ENCODE results near the gene RFTN1.
"Not testable (repeated sequence)": the region's sequence is repeated elsewhere in the genome, so short reads cannot be mapped to it uniquely, and the experiment has no call there.

Gene RFTN1

DNA sequence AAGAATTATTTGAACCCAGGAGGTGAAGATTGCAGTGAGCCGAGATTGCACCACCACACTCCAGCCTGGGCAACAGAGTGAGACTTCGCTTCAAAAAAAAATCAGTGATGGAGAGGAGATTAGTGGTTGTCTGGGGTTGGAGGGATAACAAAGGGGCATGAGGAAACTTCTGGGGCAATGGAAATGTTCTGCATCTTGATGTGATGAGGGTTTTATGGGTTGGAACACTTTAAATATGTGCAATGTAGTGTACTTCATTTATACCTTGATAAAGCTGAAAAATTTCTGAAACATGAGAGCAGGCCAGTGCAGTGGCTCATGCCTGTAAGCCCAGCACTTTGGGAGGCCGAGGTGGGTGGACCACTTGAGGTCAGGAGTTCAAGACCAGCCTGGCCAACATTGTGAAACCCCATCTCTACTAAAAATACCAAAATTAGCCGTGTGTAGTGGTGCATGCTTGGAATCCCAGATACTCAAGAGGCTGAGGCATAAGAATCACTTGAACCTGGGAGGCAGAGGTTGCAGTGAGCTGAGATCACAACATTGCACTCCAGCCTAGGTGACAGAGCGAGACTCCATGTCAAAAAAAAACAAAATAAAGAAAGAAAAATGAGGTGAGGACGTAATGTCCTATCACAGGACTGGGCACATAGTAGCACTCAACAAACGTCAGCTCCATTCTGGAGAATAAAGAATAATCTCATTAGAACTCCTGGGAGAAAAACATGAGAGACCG lies 24.0 kb downstream of the RFTN1 start:
- in situ Hi-C loops (cut with MboI; ENCODE audit: low sequenced_read_pairs), result not testable (repeated sequence)

- in situ Hi-C loops (cut with MboI; ENCODE audit: low sequenced_read_pairs), result no loop called here
Measured at GRCh38 chr3:16488637-16489036, 24.9 kb downstream of the RFTN1 start.

GRCh38 chr3:16487511-16488175 lies 25.9 kb downstream of the RFTN1 start:
- in situ Hi-C loops (cut with MboI; ENCODE audit: low sequenced_read_pairs), result no loop called here

GRCh38 chr3:16486951-16487480 lies 26.5 kb downstream of the RFTN1 start:
- in situ Hi-C loops (cut with MboI; ENCODE audit: low sequenced_read_pairs), result no loop called here

GRCh38 chr3:16486201-16486600 lies 27.3 kb downstream of the RFTN1 start:
- in situ Hi-C loops (cut with MboI; ENCODE audit: low sequenced_read_pairs), result no loop called here

- in situ Hi-C loops (cut with MboI; ENCODE audit: low sequenced_read_pairs), result no loop called here
Measured at GRCh38 chr3:16485395-16485992, 28.0 kb downstream of the RFTN1 start.

GRCh38 chr3:16484984-16485383 lies 28.5 kb downstream of the RFTN1 start:
- in situ Hi-C loops (cut with MboI; ENCODE audit: low sequenced_read_pairs), result no loop called here

DNA sequence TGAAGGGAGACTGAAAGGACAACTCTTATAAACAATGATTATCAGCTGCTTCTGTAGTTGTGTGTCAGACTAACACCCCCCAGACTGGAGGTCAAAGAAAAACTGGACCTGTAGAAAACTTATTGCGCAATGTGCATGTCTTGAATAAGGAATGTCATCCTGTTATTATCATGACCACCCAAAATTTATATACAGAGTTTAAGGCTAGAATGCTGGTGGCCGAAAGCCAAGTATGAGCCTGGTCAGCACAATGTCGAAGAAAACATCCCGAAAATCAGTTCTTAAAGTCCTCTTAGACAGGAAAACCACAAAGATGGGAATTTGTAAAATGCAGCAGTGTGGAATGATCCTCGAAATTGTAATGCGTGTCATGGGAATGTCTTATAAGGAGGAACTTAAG lies 29.3 kb downstream of the RFTN1 start:
- in situ Hi-C loops (cut with MboI; ENCODE audit: low sequenced_read_pairs), result no loop called here

DNA sequence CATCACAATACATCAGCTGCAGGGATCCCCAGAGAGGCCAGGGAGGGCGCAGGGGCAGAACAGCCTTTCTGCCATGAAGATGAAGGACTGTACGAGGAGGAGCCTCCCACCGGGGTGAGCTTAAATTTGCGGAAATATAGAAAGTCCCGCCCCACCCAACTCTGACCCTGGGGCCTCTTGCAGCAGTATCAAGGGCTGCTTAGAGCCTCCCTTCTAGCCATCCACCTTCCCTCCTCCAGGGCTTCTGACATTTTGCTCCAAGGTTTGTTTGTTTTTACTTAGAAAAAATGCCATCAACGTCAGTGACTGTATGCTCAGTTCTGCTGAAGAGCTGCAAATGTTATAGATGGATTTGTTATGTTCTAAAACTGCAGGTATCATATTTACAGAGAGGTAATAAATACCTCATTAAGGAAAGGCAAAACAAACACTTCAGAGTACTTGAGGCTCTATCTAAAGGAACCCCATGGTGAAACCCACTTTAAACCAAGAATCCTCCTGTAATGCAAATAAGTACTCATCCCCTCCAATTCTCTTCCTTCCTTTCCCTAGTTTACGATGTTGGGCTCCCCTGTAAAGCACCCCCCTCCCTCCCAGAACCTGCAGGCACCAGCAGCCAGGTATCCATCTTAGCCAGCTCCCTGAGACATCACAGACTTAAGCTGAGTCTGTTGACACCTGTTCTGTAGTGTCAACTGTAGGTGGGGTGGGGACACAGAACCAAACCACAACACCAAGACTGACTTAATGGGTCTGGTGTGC lies 30.5 kb downstream of the RFTN1 start:
- in situ Hi-C loops (cut with MboI; ENCODE audit: low sequenced_read_pairs), result no loop called here

DNA sequence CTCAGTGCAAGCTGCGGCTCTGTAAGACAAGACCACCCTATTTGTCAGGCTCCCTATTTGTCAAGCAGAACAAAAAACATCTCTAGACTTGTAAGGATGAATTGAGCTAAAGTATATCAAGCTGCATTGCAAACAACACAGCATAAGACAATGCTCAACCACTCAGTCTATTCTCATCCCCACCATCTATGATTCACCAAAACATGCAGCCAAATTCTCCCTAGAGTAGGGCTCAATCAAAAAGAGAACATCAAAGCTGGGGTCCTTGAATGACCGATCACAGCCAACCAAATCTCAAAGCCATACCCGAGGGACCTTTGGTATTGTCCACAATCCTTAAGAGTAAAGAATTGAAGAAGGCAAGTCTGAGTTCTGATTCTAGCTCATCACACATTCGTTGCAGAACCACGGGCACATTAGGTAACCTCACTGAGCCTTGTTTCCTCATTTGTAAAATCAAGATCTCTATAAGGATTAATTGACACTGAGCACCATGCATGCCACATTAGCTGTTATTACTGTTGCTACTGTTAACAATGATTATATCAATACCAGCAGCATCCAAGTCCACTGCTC lies 31.2 kb downstream of the RFTN1 start:
- in situ Hi-C loops (cut with MboI; ENCODE audit: low sequenced_read_pairs), result no loop called here

GRCh38 chr3:16481546-16481897 lies 32.0 kb downstream of the RFTN1 start:
- in situ Hi-C loops (cut with MboI; ENCODE audit: low sequenced_read_pairs), result no loop called here

GRCh38 chr3:16480861-16481545 lies 32.5 kb downstream of the RFTN1 start:
- in situ Hi-C loops (cut with MboI; ENCODE audit: low sequenced_read_pairs), result no loop called here

DNA sequence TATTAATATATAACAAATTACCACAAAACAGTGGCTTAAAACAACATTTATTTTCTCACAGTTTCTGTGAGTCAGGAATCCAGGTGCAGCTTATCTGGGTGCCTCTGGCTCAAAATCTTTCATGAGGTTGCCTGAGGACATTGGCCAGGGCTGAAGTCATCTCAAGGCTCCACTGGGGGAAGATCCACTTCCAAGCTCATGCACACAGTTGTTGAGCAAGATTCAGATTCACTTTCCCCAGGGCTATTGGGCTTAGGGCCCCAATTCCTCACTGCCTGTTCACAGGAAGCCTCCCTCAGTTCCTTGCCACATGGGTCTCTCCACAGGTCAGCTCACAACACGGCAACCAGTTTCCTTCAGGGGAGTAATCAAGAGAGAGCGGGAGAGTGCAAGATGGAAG lies 35.0 kb downstream of the RFTN1 start:
- in situ Hi-C loops (cut with MboI; ENCODE audit: low sequenced_read_pairs), result no loop called here

GRCh38 chr3:16477521-16477920 lies 36.0 kb downstream of the RFTN1 start:
- in situ Hi-C loops (cut with MboI; ENCODE audit: low sequenced_read_pairs), result no loop called here

DNA sequence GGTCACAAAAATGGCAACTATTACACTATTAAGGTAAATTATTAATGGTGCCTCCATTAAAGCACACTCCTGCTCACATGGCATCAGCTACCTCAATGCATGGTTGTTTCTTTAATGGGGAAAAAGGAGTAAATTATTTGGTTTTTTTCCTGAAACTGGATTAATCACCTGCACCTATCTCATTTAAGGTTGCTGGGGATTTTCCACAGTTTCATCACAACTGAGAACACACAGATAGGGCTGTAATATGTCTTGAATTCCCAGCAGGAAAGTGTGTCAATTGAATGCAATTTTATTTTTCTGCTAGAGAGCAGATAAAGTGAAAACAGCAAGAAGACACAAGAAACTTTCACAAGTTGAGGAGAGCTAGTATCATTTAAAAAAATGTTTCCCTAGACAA lies 36.4 kb downstream of the RFTN1 start:
- in situ Hi-C loops (cut with MboI; ENCODE audit: low sequenced_read_pairs), result no loop called here

DNA sequence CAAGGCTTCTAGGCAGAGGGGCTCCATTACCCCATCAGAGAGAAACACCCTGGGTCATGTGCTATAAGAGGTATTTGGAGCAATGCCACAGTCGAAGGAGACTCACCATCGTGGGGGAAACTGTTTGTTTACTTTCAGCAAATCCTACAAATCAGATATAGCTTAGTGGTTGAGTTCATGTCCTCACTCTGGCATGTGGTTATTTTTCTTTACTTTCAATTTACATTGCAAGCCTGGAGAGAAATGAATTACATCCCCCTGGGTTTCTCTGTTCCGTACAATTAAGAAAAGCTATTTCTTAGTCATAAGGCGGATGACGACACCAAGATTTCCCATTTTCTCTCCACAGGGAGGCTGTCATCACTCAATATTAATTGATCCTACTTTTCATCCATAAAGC lies 36.9 kb downstream of the RFTN1 start:
- in situ Hi-C loops (cut with MboI; ENCODE audit: low sequenced_read_pairs), result no loop called here

DNA sequence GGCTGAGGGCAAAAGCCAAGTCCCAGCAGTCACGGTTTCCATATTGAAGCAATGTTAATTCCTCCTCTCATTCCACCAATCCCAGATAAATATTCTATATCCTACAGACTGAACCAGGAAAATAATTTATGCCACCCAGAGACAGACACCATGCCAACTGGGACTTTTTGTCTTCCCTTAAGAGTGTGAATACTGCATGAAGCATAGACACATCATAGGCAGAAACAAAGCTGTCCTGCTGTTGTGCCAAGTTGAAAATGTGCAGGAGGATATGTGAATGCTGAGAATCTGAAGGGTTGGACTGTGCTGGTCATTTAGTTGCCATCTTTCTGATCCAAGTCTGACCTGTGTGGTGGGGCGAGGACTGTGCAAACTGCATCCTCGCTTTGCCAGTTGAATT lies 37.7 kb downstream of the RFTN1 start:
- in situ Hi-C loops (cut with MboI; ENCODE audit: low sequenced_read_pairs), result no loop called here

DNA sequence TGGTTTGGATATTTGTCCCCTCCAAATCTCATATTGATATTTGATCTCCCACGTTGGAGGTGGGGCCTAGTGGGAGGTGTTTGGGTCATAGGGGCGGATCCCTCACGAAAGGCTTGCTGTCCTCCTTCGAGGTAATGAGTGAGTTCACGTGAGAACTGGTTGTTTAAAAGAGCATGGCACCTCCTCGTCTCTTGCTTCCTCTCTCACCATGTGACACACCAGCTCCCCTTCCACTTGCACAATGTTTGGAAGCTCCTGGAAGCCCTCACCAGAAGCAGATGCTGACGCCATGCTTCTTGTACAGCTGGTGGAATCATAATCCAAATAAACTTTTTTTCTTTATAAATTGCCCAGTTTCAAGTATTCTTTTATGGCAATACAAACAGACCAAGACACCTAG lies 38.6 kb downstream of the RFTN1 start:
- in situ Hi-C loops (cut with MboI; ENCODE audit: low sequenced_read_pairs), result no loop called here

GRCh38 chr3:16474216-16474615 lies 39.3 kb downstream of the RFTN1 start:
- in situ Hi-C loops (cut with MboI; ENCODE audit: low sequenced_read_pairs), result no loop called here

- in situ Hi-C loops (cut with MboI; ENCODE audit: low sequenced_read_pairs), result no loop called here
Measured at GRCh38 chr3:16472593-16472992, 40.9 kb downstream of the RFTN1 start.

Measured in hTERT RPE-1 (cell line).